Smooth muscle cell of the umbilical artery (primary cell): Measurements from ENCODE around the gene MPND. TPM values are rescaled to one million over a fixed set of nuclear protein-coding genes. Genes with fewer than 3 reads are reported as not detected.

Source experiments
- total RNA-seq: library from RNA; depleted of rRNA; stranded (reverse); fragments of >200 nt; gene quantifications from 2 replicates; pipeline ENCODE4 v1.2.3, GENCODE V29; 2014

MPND gene, protein sequence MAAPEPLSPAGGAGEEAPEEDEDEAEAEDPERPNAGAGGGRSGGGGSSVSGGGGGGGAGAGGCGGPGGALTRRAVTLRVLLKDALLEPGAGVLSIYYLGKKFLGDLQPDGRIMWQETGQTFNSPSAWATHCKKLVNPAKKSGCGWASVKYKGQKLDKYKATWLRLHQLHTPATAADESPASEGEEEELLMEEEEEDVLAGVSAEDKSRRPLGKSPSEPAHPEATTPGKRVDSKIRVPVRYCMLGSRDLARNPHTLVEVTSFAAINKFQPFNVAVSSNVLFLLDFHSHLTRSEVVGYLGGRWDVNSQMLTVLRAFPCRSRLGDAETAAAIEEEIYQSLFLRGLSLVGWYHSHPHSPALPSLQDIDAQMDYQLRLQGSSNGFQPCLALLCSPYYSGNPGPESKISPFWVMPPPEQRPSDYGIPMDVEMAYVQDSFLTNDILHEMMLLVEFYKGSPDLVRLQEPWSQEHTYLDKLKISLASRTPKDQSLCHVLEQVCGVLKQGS
- 4.5 and 4.6 TPM in 2 replicates for total RNA-seq

DNA sequence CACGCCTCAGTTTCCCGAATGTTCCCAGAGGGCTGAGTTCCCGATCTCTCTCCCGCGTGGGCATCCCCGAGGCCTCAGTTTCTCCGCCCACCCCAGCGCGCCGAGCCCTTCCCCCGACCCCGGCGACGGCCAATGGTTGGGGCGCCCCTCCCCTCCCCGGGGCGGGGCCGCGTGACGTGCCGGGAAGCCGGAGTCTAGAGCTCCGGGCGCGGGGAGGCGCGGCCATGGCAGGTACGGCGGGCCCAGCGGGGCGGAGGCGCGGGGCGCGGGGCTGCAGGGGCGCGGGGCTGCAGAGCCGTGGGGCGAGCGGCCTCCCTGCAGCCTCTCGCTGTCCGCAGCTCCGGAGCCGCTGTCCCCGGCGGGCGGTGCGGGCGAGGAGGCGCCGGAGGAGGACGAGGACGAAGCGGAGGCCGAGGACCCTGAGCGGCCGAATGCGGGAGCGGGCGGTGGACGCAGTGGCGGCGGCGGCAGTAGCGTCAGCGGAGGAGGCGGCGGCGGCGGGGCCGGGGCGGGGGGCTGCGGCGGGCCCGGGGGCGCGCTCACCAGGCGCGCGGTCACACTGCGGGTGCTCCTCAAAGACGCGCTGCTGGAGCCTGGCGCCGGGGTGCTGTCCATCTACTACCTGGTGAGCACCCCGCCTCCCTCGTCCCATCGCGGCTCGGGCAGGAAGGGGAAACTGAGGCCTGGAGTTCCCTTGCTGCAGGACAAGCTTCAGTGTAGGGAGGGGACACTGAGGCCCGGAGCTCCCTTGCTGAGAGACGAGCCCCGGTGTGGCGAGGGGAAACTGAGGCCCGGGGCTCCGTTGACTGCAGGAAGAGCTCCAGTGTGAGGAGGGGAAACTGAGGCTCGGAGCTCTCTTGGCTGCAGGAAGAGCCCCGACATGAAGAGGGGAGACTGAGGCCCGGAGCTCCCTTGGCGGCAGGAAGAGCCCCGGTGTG, at the start of gene MPND:
MPND (plus strand) TSS at position 193 of the 938 bp plus-strand sequence; CDS start at position 225, 32 bp downstream.

DNA sequence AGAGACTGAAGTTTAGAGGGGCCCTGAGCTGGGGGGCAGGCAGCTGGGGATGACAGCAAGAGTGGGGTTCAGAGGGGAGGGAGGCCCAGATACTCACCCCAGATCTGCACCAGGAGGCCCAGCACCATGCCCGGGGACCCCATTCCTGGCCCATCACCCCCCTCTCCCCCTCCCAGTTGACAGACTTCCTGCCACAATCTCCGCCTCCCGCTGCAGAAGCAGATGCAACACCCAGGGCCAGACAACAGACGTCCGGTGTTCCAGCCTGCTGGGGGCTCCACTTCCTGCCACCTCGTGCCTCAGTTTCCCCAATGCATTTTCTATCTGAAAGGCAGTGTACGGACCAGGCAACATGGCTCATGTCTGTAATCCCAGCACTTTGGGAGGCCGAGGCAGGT, 41.1 kb upstream of the MPND start, which contains the start of gene TMIGD2:
TMIGD2 (minus strand) TSS at position 147 of the 398 bp plus-strand sequence; CDS start at position 143, 4 bp downstream.

DNA sequence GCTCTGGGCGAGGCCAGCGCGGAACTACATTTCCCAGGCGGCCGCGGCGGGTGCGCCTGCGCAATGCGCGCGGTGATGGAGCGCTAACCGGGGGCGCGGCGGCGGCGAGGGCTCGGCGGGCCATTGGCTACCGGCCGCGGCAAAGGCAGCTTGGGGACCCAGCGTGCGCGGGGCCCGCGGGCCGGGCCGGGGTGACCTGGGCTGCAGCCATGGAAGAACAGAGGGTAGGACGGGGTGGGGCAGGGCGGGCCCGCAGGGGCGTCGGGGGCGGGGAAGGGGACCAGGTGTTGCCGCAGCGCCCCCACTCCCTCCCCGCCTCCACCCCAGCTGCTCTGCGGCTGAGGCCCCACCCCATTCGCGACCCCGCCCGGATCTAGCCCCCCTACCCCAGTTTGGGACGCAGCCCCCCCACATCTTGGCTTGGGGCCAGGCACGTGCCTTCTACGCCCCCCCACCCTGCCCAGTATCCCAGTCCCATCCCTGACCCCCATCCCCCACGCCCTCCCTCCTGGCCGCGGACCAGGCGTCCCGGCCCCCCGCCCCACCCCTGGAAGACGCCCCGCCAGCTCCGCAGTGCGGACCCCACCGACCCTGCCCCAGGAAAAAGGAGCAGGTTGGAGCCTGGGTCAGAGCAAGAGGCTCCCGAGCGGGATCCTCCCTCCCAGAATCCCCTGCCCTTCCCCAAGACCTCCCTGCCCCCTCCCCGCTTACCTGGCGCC, 38.7 kb upstream of the MPND start, which contains the start of gene FSD1:
FSD1 (plus strand) TSS at position 61 of the 719 bp plus-strand sequence; CDS start at position 210, 149 bp downstream.

DNA sequence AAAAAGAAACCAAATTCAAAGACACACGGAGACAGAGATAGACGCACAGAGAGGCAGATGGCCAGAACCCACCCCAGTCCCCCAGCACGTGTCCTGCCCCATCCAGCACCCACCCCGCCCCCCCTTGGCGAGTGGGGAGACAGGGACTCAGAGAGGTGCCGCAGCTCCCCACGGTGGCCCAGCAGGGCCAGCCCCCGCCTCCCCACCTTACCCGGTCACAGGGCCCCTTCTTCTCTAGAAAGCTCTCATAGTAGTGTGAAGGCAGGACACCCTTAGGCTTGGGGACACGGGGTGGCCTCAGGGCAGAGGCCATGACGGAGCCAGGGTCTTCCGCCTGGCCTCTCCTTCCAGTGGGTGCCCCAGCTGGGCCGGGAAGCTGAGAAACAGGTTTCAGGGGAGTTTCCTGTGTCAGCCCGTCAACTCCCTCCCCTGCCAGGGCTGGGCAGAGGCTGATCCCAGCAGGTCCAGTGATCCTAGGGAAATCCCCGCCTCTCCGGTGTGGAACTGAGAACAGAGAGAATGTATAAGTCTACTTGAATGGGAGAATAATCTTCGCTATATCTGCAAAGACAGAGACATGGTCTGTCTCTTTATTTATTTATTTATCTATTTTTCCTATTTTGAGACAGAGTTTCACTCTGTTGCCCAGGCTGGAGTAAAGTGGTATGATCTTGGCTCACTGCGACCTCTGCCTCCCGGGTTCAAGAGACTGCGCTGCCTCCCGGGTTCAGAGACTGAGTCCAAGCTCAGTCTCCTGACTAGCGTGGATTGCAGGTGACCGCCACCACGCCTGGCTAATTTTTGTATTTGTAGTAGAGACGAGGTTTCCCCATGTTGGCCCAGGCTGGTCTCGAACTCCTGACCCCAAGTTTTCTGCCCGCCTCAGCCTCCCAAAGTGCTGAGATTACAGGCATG, 4.7 kb upstream of the MPND start, which contains the start of gene STAP2:
STAP2 (minus strand) TSS at position 387 of the 915 bp plus-strand sequence; CDS start at position 313, 74 bp downstream.

DNA sequence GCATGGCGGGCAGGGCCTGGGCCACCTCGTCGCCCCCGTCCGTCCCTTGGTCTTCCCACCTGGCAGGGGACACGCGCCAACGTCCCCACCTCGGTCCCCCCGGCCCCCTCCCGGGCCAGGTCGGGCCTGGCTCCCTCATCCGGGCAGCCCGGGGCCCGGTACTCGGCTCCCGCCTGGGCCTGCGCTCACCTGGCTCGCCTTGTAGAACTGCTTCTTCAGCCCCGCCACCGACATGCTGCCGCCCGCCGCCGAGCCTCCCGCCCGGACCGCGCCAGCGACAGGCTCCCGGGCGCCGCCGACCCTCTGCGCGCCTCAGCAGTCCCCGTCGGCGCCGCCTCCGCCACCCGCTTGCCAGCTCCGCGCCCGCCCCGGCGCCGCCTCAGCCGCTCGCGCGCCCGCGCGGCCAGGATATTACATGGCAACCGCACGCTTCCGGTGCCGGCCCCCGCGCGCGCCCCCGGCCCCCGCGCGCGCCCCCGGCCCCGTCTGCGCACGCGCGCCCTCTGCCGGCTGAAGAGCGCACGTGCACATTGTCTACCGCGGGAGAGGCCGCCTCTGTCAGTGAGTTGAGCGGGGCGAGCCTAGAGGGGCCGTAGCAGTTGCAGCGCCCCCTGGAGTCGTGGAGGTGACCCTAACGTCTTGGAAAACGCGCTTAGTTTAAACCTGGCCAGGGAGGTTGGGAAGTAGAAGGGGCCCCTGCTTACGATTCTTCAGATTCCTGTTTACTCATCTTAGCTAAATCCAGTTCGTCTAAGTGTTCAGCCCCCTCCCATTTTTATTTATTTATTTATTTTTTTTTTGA, 57.0 kb downstream of the MPND start, which contains the start of gene SH3GL1:
SH3GL1 (minus strand) TSS at position 413 of the 802 bp plus-strand sequence; CDS start at position 234, 179 bp downstream.

DNA sequence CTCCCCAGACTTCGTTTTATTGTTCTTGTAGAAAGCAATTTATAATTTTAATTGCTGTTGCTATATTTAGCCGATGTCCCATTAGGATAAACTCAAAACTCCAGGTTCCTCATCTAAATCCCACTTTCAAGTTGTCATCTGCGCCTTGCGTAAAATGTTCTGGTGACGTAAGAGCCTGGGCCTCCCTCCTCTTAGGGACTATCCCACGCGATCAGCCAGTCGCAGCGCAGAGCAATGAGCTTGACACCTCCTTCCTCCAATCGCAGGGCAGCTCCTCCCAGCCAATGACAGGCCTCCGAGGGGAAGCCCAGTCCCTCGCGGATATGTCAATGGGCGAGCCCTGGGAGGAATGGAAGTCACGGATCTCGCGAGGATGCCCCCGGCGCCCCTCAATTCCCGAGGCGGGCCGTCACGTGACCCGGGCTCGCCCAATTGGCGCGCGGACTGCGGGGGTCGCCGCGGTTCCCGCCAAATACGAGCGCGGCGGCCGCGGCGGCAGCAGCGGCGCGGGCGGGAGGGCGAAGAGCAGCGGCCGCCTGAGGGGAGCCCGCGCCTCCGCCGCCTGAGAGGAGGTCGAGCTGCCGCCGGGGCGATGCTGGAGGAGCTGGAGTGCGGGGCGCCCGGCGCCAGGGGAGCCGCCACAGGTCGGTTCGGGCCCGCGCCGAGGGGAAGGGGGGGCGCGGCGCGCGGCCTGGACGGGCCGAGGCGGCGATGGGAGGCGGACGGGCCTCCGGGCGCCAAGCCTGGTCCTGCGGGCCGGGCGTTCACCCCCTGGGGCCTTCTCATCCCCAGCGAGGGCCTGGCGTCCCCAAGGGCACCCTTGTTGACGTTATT, 59.0 kb downstream of the MPND start, which contains the start of gene CHAF1A:
CHAF1A (plus strand) TSS at position 470 of the 834 bp plus-strand sequence; CDS start at position 593, 123 bp downstream.

Other genes starting within 250 kb of the MPND start
- 111 and 139 TPM in 2 replicates for gene MAP2K2, start 219.4 kb upstream of the MPND start, total RNA-seq
- not detected in 2 replicates for gene CREB3L3, start 189.9 kb upstream of the MPND start, total RNA-seq
- 13.4 and 24.6 TPM in 2 replicates for gene SIRT6, start 161.0 kb upstream of the MPND start, total RNA-seq
- 2.1 and 2.9 TPM in 2 replicates for gene ANKRD24, start 160.9 kb upstream of the MPND start, total RNA-seq
- gene EBI3, start 114.0 kb upstream of the MPND start, total RNA-seq, result 0.28 and 0.30 TPM in 2 replicates
- gene YJU2, start 96.5 kb upstream of the MPND start, total RNA-seq, result 8.0 and 12.1 TPM in 2 replicates
- not detected in 2 replicates for gene SHD, start 64.3 kb upstream of the MPND start, total RNA-seq
- gene TMIGD2, start 41.2 kb upstream of the MPND start, total RNA-seq, result not detected in 2 replicates
- gene FSD1, start 39.0 kb upstream of the MPND start, total RNA-seq, result 16.9 and 23.8 TPM in 2 replicates
- 1.2 and 3.0 TPM in 2 replicates for gene STAP2, start 4.7 kb upstream of the MPND start, total RNA-seq
- gene SH3GL1, start 57.0 kb downstream of the MPND start, total RNA-seq, result 28.5 and 65.0 TPM in 2 replicates
- 2.4 and 9.3 TPM in 2 replicates for gene CHAF1A, start 59.1 kb downstream of the MPND start, total RNA-seq
- gene UBXN6, start 114.2 kb downstream of the MPND start, total RNA-seq, result 77.8 and 78.7 TPM in 2 replicates
- gene HDGFL2, start 128.7 kb downstream of the MPND start, total RNA-seq, result 37.7 and 60.6 TPM in 2 replicates
- gene PLIN4, start 174.9 kb downstream of the MPND start, total RNA-seq, result 0.09 TPM in 1 of 2 replicates, not detected in the other
- gene PLIN5, start 191.7 kb downstream of the MPND start, total RNA-seq, result not detected in 2 replicates
- not detected in 2 replicates for gene LRG1, start 196.5 kb downstream of the MPND start, total RNA-seq
- 0.23 and 0.30 TPM in 2 replicates for gene SEMA6B, start 216.1 kb downstream of the MPND start, total RNA-seq